CD4-positive, alpha-beta T cell treated with Interleukin-10 for 1 hour (primary cell): ENCODE measurements around the gene RCE1.

Experiments
- DNase-seq: peaks from one replicate; pipeline ENCODE4 v3.0.0-alpha.2; 2020

RCE1 gene

DNA sequence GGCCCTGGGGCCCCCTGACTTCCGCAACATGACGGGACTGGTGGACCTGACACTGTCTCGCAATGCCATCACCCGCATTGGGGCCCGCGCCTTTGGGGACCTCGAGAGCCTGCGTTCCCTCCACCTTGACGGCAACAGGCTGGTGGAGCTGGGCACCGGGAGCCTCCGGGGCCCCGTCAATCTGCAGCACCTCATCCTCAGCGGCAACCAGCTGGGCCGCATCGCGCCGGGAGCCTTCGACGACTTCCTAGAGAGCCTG lies 14.6 kb downstream of the RCE1 start:
- DNase-seq = no peak

- no peak for DNase-seq
Measured at GRCh38 chr11:66858186-66858938, 15.1 kb downstream of the RCE1 start.

- no peak for DNase-seq
Measured at GRCh38 chr11:66858939-66859685, 15.9 kb downstream of the RCE1 start.

GRCh38 chr11:66859686-66860448 lies 16.6 kb downstream of the RCE1 start:
- DNase-seq = no peak

- no peak for DNase-seq
Measured at GRCh38 chr11:66860449-66860831, 17.2 kb downstream of the RCE1 start.

GRCh38 chr11:66861038-66861773 lies 18.0 kb downstream of the RCE1 start:
- DNase-seq = no peak

DNA sequence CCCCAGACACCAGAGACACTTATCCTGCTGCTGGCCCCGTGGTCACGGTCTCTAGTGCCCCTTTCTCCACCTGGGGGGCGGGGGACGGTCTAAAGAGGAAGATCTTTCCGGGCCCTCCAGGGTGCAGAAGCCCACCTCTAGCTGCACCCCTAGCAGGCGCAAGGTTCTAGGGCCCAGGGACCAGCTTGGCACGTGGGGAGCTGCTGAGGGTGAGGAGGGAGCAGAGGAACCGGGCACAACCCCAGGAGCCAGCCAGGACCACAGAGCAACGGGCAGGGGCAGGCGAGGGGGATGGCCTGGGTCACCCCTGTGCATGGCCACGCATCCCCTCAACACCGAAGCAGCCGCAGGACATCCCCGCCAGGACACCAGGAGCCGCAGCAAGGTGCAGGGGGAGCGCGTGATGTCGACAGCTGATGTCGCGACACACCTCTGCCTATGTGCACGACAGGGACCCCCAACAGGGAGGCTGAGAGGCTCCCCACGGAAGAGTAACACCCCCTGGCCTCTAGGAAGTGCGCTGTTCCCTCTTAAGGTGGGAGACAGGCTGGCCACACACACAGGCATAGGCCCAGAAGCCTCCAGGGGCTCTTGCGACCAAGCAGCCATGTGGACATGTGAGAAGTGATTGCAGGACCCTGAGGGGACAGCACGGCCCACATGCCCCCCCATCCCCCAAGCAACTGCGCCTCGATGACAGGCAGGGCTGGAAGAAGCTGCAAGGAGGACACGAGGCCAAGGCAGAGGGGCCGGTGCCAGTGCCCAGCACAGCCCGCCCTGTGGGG lies 18.7 kb downstream of the RCE1 start:
- DNase-seq = no peak

- no peak for DNase-seq
Measured at GRCh38 chr11:66862559-66863037, 19.4 kb downstream of the RCE1 start.

- no peak for DNase-seq
Measured at GRCh38 chr11:66863428-66864125, 20.3 kb downstream of the RCE1 start.

GRCh38 chr11:66864172-66864901 lies 21.1 kb downstream of the RCE1 start:
- no peak for DNase-seq

DNA sequence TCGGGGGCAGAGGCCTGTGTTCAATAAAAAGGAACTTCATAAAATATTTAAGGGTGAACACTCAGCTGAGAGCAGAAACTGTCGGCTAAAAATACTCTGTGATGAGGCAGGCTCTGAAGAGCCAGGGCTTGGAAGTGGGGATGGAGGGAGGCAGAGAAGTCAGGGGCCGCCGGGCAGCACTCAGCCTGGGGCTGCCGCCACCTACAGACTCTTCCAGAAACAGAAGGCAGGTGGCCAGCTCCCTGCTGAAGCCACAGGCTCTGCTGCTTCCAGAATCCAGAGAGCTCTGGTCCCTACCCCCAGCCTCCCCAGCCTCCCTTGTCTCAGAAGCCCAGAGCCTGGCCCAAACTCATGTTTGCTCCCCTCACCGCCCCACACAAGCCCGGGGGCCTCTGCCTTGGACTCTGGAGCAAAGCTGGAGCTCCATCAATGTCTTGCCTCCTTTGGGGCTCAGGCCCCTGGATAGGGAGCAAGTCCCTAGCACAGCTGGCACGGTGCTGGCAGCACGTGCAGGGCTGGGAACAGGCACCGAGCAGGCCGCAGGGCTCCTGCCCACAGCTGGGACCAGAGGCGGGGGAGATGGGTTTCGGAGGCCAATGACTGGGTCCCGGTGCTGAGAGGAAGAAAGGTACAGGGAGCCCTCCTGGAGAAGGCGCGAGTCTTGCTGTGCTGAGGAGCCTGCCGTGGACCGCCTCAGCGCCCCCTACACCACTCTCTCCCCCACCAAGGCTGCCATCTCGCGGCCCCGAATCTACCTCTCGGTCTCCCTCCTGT lies 21.9 kb downstream of the RCE1 start:
- no peak for DNase-seq

GRCh38 chr11:66866007-66866406 lies 22.8 kb downstream of the RCE1 start:
- no peak for DNase-seq

- no peak for DNase-seq
Measured at GRCh38 chr11:66866511-66866986, 23.3 kb downstream of the RCE1 start.

GRCh38 chr11:66867425-66868040 lies 24.3 kb downstream of the RCE1 start:
- DNase-seq = no peak

GRCh38 chr11:66868082-66868725 lies 25.0 kb downstream of the RCE1 start:
- no peak for DNase-seq

GRCh38 chr11:66868726-66869566 lies 25.7 kb downstream of the RCE1 start:
- DNase-seq = peak; percentile 80

GRCh38 chr11:66869567-66869870 lies 26.3 kb downstream of the RCE1 start:
- no peak for DNase-seq

DNA sequence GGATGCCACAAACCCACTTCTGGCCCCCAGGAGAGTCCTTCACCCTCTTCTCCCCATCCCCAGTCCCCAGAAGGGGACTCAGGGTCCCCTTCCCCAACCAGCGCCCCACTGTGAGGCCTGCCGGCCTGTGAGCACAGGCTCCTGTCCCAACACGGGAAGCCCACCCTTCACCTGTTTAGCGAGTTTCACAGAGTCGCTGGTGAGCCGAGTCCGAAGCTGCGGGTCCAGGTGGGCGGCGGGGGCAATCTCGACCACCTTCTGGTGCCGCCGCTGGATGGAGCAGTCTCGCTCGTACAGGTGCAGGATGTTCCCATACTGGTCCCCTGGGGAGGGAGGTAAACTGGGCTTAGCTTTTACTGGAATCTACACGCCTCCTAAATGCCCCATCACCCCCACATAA lies 26.9 kb downstream of the RCE1 start:
- no peak for DNase-seq
